PFSK-1 (cell line): ENCODE measurements around the gene USH2A.

ENCODE experiments used
- FOXP2 ChIP-seq: optimal IDR thresholded peaks from 2 replicates; pipeline ENCODE3; 2011; ENCODE audit warnings: borderline replicate concordance, control low read depth, inconsistent platforms; ENCODE audit not compliant: insufficient read depth; ENCODE audit errors: extremely low read length, extremely low read depth
- POLR2AphosphoS5 ChIP-seq: IDR thresholded peaks from 2 replicates; pipeline ENCODE4 v1.6.1; 2012; ENCODE audit warnings: low read depth, mild to moderate bottlenecking, control low read depth, low read length, moderate library complexity
- SIN3A ChIP-seq: IDR thresholded peaks from 2 replicates; pipeline ENCODE4 v1.6.1; 2012; ENCODE audit warnings: mild to moderate bottlenecking, low read length, moderate library complexity, borderline replicate concordance; ENCODE audit not compliant: insufficient read depth
- TAF1 ChIP-seq: IDR thresholded peaks from 2 replicates; pipeline ENCODE4 v1.6.1; 2012; ENCODE audit warnings: low read length, control low read depth, borderline replicate concordance; ENCODE audit not compliant: insufficient read depth
- TF ChIP-seq, protein P1 (sequence below), 2 experiments: IDR thresholded peaks; 2 replicates each; pipeline versions ENCODE4 v1.6.1 to v1.8.0; 2011 to 2012; ENCODE audit warnings: low read depth in 2 of 2, low read length in 2 of 2, control low read depth in 1 of 2, inconsistent platforms in 1 of 2, mild to moderate bottlenecking in 1 of 2, moderate library complexity in 1 of 2; ENCODE audit not compliant: insufficient read depth in 1 of 2

The USH2A gene

DNA sequence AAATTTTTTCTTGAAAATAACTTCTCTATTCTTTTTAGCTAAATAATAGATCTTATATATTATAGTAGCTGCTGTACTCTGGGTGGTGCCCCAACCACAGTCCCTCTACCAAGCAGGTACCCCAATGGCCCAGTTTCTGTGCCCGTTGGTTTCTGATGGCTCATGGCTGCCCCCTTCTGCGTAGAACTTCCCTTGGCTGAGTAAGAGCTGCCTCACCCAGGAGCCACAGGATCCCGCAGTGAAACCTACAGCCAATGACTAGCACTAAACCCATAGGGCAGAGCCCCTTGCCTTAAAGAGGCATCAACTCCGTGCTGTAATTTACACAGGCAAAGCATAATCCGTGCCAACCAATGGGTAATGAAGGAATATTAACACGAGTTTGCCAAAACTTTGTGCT is 247.5 kb downstream of the USH2A start:
- TF ChIP-seq TAF1 (no peak), FOXP2 (no peak)

DNA sequence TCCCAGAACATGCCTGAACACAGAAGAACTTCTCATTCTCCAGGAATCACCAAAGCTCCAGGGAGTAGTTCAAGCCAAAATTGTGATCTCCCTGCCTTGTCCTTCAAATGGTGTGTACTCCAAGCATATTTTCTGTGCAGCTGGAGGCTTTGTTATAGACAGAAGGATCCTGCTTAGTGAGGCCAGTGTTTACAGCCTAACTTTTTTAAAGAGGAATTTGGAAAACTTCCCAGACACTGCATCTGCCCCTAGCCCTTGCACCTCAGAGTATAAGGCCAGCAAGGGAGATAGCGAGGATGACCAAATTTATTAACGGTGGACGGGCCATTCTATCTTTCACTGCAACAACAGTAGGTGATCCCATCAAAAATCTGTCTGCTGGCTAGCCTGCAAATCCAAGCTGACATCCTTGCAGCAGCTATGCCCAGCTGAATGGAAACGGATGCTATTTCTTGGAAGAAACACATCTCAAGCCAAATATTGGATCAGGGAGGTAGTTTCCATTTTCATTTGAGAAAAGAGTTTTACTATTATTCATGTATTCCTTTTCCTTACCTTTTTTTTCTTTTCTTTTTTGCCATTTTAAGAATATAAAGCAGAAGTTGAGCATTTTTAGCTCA is 249.8 kb downstream of the USH2A start:
- TF ChIP-seq, protein P1, sequence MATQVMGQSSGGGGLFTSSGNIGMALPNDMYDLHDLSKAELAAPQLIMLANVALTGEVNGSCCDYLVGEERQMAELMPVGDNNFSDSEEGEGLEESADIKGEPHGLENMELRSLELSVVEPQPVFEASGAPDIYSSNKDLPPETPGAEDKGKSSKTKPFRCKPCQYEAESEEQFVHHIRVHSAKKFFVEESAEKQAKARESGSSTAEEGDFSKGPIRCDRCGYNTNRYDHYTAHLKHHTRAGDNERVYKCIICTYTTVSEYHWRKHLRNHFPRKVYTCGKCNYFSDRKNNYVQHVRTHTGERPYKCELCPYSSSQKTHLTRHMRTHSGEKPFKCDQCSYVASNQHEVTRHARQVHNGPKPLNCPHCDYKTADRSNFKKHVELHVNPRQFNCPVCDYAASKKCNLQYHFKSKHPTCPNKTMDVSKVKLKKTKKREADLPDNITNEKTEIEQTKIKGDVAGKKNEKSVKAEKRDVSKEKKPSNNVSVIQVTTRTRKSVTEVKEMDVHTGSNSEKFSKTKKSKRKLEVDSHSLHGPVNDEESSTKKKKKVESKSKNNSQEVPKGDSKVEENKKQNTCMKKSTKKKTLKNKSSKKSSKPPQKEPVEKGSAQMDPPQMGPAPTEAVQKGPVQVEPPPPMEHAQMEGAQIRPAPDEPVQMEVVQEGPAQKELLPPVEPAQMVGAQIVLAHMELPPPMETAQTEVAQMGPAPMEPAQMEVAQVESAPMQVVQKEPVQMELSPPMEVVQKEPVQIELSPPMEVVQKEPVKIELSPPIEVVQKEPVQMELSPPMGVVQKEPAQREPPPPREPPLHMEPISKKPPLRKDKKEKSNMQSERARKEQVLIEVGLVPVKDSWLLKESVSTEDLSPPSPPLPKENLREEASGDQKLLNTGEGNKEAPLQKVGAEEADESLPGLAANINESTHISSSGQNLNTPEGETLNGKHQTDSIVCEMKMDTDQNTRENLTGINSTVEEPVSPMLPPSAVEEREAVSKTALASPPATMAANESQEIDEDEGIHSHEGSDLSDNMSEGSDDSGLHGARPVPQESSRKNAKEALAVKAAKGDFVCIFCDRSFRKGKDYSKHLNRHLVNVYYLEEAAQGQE (IDR thresholded peaks at IDR 0.05; ENCODE audit: insufficient read depth in 1 of 2, low read depth in 2 of 2, low read length in 2 of 2) = no peak
- TF ChIP-seq FOXP2 = no peak
- TF ChIP-seq POLR2AphosphoS5 = no peak
- no peak for TF ChIP-seq SIN3A
- TF ChIP-seq TAF1 = no peak

DNA sequence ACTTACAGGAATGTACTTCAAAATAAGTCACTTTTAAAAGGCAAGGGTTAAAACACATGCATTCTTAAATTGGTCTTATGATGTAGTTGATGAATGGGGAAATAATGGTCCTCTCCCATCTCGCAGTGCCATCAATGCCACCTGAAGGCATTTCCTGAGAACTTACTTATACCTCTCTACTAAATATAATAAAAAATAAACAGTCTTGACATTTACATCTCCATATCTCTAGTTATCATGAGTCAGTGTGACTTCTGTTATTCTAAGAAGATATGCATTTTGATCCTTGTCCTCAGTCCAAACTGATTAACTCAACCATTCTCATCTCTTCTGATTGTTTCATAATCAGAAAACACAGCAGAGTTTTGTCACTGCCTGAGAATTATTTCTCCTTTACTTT is 253.9 kb downstream of the USH2A start:
- TF ChIP-seq FOXP2 (no peak), SIN3A (no peak), POLR2AphosphoS5 (no peak), TAF1 (no peak)
- TF ChIP-seq, protein P1 (IDR thresholded peaks at IDR 0.05; ENCODE audit: insufficient read depth in 1 of 2, low read depth in 2 of 2, low read length in 2 of 2) = no peak

DNA sequence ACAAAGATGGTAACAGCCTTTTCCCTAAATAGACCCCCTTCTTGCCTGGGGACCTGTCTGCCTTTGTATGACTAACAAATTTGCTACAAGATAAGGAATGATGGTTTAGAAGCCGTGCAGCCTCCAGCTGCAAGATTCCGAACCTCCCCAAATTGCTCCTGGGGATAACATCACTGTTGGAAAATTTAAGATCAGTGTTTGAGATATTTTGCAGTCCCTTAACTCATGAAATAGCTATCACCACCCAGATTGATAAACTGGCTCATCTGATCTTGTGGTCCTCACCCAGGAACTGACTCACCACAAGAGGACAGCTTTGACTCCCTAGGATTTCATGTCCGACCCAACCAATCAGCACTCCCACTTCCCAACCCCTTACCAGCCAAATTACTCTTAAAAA is 254.7 kb downstream of the USH2A start:
- TF ChIP-seq TAF1 = no peak
- TF ChIP-seq FOXP2 = no peak
- no peak for TF ChIP-seq SIN3A

DNA sequence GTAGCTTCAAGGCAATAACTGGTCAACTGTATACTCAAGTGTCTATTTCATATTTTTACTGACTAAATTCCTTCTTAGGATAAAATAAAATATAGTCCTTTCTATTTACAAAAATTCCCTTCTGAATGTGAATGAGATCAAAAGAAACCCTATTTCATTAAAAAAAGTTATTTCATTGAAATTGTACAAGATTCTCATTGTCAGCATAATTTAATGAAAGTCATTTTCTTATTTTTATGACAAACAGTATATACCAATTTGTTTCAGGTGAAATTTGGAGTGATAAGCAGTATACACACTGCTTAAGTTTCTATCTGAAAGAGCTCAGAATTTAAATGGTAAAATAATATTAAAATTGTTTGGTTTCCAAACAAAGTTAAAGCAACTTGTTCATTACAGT is 269.2 kb downstream of the USH2A start:
- TF ChIP-seq FOXP2 (no peak), TAF1 (no peak), SIN3A (no peak), POLR2AphosphoS5 (no peak)
- TF ChIP-seq, protein P1 (IDR thresholded peaks at IDR 0.05; ENCODE audit: insufficient read depth in 1 of 2, low read depth in 2 of 2, low read length in 2 of 2) = no peak

DNA sequence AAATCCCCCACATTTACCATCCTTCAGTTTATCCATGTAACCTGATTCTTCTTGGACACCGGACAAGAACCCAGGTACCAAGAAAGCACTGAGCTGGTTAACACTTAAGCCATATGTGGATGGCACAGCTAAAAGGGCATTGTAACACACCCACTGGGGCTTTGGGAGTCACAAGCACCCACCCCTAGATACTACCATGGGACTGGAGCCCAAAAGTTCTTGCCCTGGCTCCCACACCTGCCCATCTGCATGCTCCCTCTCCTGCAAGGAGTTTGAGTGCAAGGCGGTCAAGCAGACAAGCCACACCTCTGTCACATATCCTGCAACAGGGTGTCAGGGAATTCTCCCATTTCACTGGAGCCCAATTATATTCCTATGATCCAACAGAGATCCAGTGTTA is 270.1 kb downstream of the USH2A start:
- TF ChIP-seq SIN3A (no peak), TAF1 (no peak), FOXP2 (no peak), POLR2AphosphoS5 (no peak)
- TF ChIP-seq, protein P1 (IDR thresholded peaks at IDR 0.05; ENCODE audit: insufficient read depth in 1 of 2, low read depth in 2 of 2, low read length in 2 of 2) = no peak
